Mononuclear cell (primary cell): Measurements from ENCODE around the gene FN1. TPM values are rescaled to one million over a fixed set of nuclear protein-coding genes. Genes with fewer than 3 reads are reported as not detected.

Experiments
- H3K27me3 ChIP-seq: 2 replicates; pipeline ENCODE4 v1.6.0; 2011; ENCODE audit warnings: low read length, control low read depth; ENCODE audit not compliant: insufficient read depth
- H3K4me1 ChIP-seq: 2 replicates; pipeline ENCODE4 v1.5.1; 2011; ENCODE audit warnings: mild to moderate bottlenecking, low read length, control low read depth; ENCODE audit not compliant: insufficient read depth
- H3K4me3 ChIP-seq: 2 replicates; pipeline ENCODE4 v1.5.1; 2011; ENCODE audit warnings: mild to moderate bottlenecking, low read length, moderate library complexity
- H3K9me3 ChIP-seq: 2 replicates; pipeline ENCODE4 v1.5.1; 2011; ENCODE audit warnings: low read depth, mild to moderate bottlenecking, control low read depth, low read length
- total RNA-seq: library from RNA; depleted of rRNA; stranded (reverse); fragments of >200 nt; gene quantifications from one replicate; pipeline ENCODE4 v1.2.3, GENCODE V29; 2012

Gene FN1
- total RNA-seq, 1 donor = 4.6 TPM

DNA sequence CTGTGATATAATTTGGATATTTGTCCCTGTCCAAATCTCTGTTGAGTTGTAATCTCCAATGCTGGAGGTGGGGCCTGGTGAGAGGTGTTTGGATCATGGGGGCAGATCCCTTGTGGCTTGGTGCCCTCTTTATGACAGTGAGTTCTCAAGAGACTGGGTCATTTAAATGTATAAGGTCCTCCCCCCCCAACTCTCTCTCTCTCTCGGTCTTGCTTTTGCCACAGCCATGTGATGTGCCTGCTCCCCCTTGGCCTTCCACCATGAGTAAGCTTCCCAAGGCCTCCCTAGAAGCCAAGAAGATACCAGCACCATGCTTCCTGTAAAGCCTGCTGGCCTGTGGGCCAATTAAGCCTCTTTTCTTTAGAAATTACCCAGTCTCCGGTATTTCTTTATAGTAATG is 58.6 kb downstream of the FN1 start:
- no peaks in the 10 kb centered on the region for H3K9me3 ChIP-seq
- no peaks in the 10 kb centered on the region for H3K27me3 ChIP-seq
- no peak overlapping the region for H3K4me3 ChIP-seq
- no peaks in the 10 kb centered on the region for H3K4me1 ChIP-seq

DNA sequence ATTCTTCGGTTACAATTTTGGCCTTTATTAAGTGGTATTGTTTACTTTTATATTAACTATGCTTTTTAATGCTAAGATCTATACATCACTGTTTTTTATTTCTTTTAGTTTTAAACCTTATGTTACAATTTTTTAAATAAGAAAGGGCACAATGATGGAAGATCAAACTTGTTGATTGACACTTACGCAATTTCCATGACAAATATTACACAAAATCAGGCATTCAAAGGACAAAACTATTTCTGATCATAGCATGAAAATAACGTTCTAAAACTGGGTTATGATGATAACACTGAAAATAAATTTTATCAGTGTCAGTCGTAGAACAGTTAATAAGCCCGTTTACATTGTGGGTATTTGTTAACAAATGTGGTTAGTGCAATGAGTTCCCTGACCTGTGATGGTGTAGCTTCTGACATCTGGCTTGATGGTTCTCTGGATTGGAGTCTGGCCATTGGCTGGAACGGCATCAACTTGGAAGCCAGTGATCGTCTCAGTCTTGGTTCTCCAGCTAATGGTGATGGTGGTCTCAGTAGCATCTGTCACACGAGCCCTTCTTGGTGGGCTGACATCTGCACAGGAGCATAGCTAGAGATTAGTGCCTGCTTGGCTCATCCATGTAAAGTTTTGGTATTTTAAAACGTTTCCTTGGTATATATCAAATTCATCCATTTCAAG is 59.6 kb downstream of the FN1 start:
- Histone ChIP-seq H3K4me3 (no peak overlapping the region), H3K9me3 (no peaks in the 10 kb centered on the region), H3K27me3 (no peaks in the 10 kb centered on the region), H3K4me1 (no peaks in the 10 kb centered on the region)

GRCh38 chr2:215375467-215375830 is 60.4 kb downstream of the FN1 start:
- Histone ChIP-seq H3K4me3 (no peak overlapping the region), H3K9me3 (no peaks in the 10 kb centered on the region), H3K27me3 (no peaks in the 10 kb centered on the region), H3K4me1 (no peaks in the 10 kb centered on the region)

DNA sequence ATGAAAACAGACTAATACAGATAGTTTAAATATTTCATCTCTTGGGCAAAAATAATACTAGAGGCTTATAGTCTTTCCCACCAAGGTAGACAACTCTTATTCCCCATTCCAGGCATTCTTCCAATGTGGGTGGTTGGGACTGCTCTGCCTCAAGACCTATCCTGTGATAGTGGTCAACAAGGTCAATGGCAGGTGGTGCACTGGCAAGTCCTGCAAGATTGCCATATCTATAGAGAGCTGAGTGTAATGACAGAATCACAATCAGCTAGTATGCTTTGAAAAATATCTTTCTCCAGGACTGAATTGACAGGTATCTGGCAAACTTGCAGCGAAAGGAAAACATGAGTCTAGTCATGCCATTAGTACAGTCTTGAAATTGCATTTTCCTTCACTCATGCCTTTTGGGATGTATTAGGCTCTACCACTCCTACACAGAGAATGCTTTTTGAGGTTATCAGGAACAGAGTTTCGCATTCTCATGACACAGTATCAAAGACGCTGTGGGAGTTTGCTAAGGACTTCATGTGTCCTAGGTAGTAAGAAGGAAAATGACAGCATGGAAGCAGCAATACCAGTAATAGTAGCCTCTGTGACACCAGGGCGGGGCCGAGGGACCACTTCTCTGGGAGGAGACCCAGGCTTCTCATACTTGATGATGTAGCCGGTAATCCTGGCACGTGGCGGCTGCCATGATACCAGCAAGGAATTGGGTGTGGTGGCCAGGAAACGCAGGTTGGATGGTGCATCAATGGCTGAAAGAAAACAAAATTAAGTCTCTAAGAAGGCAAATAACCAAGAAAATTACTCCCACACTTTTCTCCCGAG is 61.0 kb downstream of the FN1 start:
- no peaks in the 10 kb centered on the region for H3K27me3 ChIP-seq
- no peaks in the 10 kb centered on the region for H3K9me3 ChIP-seq
- no peaks in the 10 kb centered on the region for H3K4me1 ChIP-seq
- H3K4me3 ChIP-seq = no peak overlapping the region

DNA sequence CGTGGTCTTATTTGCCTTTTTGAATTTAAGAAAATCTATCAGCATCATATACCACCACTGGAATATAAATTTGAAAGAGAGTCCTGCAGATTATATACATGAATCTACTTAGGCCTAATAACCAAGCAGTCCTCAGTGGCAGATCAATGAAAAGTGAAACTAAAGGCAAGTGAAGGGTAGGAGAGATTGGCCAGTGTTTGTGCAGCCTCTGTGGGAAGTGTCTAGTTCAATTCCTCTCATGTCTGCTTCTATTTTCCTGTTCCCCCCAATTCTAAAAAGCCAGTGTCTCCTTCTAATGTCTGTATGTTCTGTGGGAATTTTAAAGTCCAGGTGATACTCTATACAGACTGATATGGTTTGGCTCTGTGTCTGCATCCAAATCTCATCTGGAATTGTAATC is 61.9 kb downstream of the FN1 start:
- no peaks in the 10 kb centered on the region for H3K4me1 ChIP-seq
- no peaks in the 10 kb centered on the region for H3K27me3 ChIP-seq
- no peaks in the 10 kb centered on the region for H3K9me3 ChIP-seq
- H3K4me3 ChIP-seq = no peak overlapping the region

DNA sequence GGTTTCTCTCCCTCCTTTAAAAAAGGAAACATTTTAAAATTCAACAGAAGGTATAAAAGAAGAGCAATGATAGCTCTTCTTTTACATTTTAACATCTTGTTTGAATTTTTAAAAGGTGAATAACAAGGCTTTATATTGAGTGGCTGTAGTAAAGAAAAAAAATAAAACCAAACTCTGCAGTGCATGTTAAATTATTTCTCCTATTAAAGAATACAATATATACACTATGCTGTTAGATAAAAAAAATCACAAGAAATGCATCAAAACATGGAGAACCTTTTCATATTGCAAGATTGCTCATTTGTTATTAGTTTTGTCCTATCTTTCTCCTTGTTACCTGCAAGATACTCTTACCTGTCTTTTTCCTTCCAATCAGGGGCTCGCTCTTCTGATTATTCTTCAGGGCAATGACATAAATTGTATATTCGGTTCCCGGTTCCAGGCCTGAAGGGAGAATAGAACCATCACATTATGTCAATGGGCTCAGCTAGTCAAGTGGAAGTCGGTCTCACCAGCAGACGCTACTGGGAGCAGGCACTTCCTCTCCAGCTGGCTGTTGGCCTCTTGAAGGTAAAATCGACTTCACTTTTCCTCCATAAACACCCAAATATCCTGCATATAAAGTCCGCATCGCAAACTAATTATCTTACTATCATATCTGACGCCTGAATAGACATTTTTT is 62.8 kb downstream of the FN1 start:
- no peaks in the 10 kb centered on the region for H3K27me3 ChIP-seq
- H3K4me3 ChIP-seq = no peak overlapping the region
- no peaks in the 10 kb centered on the region for H3K4me1 ChIP-seq
- no peaks in the 10 kb centered on the region for H3K9me3 ChIP-seq

DNA sequence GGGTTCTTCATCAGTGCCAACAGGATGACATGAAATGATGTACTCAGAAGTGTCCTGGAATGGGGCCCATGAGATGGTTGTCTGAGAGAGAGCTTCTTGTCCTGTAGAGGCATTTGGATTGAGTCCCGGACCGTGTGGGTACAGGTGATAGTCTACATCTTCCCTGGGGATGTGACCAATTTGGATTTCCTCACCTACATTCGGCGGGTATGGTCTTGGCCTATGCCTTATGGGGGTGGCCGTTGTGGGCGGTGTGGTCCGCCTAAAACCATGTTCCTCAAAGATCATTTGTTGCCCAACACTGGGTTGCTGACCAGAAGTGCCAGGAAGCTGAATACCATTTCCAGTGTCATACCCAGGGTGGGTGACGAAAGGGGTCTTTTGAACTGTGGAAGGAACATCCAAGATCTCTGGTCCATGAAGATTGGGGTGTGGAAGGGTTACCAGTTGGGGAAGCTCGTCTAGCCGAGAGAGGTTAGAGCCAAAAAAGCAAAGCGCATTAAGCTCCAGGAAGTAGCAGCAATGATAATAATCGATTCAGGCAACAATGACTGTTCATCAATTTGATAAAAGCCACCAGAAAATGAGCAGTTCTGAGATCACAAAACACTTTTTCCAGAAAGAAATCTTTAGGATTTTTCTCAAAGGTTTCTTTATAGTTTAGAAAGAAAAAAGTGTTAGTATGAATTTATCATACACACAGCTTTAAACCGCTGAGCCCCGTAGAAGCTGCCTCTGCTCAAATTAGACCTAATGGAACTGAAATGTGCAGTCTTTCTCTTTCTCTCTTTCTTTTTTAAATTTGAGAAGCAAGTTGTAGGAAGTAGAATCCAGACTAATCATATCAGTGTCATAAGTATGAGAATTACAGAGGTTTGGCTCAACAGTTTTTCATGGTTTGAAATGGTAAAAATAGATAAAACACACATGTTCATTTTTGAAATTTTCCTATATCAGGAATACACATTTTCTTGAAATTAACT is 63.7 kb downstream of the FN1 start:
- Histone ChIP-seq H3K4me1 (no peaks in the 10 kb centered on the region), H3K9me3 (no peaks in the 10 kb centered on the region), H3K4me3 (no peak overlapping the region), H3K27me3 (no peaks in the 10 kb centered on the region)

GRCh38 chr2:215370112-215370965 is 65.5 kb downstream of the FN1 start:
- no peaks in the 10 kb centered on the region for H3K4me1 ChIP-seq
- H3K4me3 ChIP-seq = no peak overlapping the region
- no peaks in the 10 kb centered on the region for H3K9me3 ChIP-seq
- H3K27me3 ChIP-seq = no peaks in the 10 kb centered on the region

GRCh38 chr2:215369181-215369760 is 66.6 kb downstream of the FN1 start:
- H3K9me3 ChIP-seq = no peaks in the 10 kb centered on the region
- no peak overlapping the region for H3K4me3 ChIP-seq
- H3K4me1 ChIP-seq = no peaks in the 10 kb centered on the region
- H3K27me3 ChIP-seq = no peaks in the 10 kb centered on the region

GRCh38 chr2:215368493-215368809 is 67.4 kb downstream of the FN1 start:
- no peaks in the 10 kb centered on the region for H3K27me3 ChIP-seq
- H3K9me3 ChIP-seq = no peaks in the 10 kb centered on the region
- H3K4me3 ChIP-seq = no peak overlapping the region
- H3K4me1 ChIP-seq = no peaks in the 10 kb centered on the region

DNA sequence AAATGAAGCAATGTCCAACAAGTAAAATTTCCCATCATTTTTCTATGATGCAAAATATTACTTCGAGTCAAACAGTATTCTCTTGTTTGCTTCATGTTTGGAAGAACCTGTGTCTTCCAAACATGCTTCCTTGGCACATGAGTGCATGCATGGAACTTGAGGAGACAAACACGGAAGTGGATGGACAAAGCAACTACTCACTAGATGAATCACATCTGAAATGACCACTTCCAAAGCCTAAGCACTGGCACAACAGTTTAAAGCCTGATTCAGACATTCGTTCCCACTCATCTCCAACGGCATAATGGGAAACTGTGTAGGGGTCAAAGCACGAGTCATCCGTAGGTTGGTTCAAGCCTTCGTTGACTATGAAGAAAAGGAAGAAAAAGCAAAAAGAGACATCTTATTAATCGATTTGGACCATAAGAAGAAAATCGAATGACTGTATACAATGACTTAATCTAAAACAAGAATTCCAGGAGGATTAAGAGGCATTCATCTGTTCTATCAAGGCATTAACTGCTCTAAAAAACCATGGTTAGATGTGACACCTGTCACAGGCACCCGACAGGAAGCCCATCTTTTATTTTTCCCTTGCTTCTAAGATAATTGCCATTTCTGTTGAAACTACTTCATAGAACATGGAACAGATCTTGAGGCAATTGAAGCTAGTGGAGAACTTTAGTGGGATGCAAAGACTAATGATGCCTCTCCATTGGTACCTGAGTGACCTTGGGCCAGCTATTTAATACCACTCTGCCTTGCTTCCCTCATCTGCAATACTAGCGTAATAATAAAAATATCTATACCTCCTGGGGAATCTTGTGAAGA is 68.0 kb downstream of the FN1 start:
- H3K9me3 ChIP-seq = no peaks in the 10 kb centered on the region
- H3K4me3 ChIP-seq = no peak overlapping the region
- no peaks in the 10 kb centered on the region for H3K27me3 ChIP-seq

DNA sequence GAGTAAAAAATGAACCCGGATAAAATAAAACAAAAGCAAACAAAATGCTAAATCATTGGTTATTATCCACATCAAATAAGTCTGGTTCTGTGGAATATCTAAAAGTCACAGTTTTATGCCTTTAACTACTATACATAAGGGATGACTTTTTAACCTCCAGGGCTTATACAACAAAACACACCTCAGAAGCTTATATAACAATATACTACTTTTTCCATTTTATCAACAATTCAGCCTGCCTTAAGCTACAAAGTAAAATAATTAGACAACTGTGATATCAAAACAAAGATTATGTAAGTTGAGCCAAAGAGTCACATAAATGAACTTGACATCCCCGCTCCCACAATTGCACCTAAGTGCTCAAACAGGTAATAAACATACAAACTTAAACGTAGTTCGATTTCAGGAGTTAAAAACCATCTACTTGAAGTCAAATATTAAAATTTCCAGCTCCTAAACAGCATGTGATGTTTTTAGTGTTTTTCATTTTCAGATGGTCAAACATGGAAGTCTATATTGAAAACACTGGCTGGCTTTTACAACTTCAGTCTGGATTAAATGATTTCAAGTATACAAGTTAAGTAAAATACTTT is 69.3 kb downstream of the FN1 start:
- Histone ChIP-seq H3K27me3 (no peaks in the 10 kb centered on the region), H3K9me3 (no peaks in the 10 kb centered on the region)

More for the DNA sequence above, 68.0 kb downstream of the FN1 start:
- no peaks in the 10 kb centered on the region for H3K4me1 ChIP-seq

GRCh38 chr2:215365184-215365658 is 70.6 kb downstream of the FN1 start:
- Histone ChIP-seq H3K27me3 (no peaks in the 10 kb centered on the region), H3K4me1 (no peaks in the 10 kb centered on the region), H3K4me3 (no peak overlapping the region), H3K9me3 (no peaks in the 10 kb centered on the region)

More for the DNA sequence above, 69.3 kb downstream of the FN1 start:
- Histone ChIP-seq H3K4me3 (no peak overlapping the region), H3K4me1 (no peaks in the 10 kb centered on the region)
